ENCODE data around the gene RNF31.

DNA sequence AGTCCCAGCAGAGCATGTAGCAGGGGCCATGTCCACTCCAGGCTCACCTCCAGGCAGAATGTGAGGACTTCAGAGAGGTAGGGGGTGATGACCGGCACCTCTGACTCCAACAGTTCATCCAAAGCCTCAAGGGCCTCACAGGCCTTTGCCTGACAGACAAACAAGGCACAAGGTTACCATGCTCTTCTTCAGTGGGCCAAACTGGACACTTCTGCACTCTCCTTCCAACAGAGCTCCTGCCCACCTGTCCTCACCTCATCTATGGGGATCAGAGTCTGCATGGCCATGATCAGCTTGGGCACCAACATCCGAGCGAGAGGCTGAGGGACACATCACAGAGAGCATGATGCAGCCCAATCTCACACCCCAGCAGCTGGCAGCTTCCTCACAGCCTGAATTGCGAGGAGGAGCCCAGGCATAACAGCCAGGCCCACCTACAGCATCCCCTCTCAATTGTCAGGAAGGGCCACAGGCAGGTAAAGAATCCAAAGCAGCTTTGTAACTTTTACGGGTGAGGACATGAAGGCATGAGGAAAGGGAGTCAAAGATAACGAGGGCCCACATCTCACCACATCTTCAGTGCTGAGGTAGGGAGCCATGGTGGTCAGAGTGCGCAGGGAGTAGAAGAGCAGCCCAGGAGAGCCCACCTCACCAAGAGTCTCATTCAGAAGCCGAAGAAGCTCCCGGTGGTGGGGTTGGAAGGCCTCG is 39.7 kb downstream of the RNF31 start:
- no peak for TF ChIP-seq HOXA7 (CRISPR knock-in tag; IDR thresholded peaks at IDR 0.05)
- TF ChIP-seq, protein P1, sequence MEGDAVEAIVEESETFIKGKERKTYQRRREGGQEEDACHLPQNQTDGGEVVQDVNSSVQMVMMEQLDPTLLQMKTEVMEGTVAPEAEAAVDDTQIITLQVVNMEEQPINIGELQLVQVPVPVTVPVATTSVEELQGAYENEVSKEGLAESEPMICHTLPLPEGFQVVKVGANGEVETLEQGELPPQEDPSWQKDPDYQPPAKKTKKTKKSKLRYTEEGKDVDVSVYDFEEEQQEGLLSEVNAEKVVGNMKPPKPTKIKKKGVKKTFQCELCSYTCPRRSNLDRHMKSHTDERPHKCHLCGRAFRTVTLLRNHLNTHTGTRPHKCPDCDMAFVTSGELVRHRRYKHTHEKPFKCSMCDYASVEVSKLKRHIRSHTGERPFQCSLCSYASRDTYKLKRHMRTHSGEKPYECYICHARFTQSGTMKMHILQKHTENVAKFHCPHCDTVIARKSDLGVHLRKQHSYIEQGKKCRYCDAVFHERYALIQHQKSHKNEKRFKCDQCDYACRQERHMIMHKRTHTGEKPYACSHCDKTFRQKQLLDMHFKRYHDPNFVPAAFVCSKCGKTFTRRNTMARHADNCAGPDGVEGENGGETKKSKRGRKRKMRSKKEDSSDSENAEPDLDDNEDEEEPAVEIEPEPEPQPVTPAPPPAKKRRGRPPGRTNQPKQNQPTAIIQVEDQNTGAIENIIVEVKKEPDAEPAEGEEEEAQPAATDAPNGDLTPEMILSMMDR (IDR thresholded peaks at IDR 0.05), result no peak
- TF ChIP-seq, protein P2, sequence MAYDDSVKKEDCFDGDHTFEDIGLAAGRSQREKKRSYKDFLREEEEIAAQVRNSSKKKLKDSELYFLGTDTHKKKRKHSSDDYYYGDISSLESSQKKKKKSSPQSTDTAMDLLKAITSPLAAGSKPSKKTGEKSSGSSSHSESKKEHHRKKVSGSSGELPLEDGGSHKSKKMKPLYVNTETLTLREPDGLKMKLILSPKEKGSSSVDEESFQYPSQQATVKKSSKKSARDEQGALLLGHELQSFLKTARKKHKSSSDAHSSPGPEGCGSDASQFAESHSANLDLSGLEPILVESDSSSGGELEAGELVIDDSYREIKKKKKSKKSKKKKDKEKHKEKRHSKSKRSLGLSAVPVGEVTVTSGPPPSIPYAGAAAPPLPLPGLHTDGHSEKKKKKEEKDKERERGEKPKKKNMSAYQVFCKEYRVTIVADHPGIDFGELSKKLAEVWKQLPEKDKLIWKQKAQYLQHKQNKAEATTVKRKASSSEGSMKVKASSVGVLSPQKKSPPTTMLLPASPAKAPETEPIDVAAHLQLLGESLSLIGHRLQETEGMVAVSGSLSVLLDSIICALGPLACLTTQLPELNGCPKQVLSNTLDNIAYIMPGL (CRISPR knock-in tag; IDR thresholded peaks at IDR 0.05; ENCODE audit: borderline replicate concordance), result no peak
- no peak for TF ChIP-seq MYC (IDR thresholded peaks at IDR 0.05; ENCODE audit: borderline replicate concordance, low read length)
- no peak for TF ChIP-seq CBX8 (IDR thresholded peaks at IDR 0.05)
